Non-pigmented ciliary epithelial cell (primary cell): ENCODE results near the gene IKZF5.
A peak's percentile ranks its signal among the peaks of the same experiment; 100 is the strongest.

Experiments used
- DNase-seq: peaks from one replicate; pipeline ENCODE4 v3.0.0-alpha.2; 2010; ENCODE audit warnings: low read depth

Gene IKZF5

DNA sequence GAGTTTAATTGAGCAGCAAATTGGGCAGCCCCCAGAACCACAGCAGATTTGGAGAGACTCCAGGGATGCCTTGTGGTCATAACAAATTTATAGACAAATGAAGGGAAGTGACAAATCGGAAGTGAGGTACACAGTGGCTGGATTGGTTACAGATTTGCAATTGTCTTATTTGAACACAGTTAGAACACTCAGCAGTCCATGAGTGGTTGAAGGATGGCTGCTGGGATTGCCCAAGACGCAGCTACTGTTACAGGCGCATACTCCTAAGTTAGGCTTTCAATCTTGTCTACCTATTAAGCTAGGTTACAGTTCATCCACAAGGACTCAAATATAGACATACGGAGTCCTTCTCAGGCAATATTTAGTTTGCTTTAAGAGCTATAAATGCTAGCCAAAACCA lies 7.6 kb upstream of the IKZF5 start:
- no peak for DNase-seq

DNA sequence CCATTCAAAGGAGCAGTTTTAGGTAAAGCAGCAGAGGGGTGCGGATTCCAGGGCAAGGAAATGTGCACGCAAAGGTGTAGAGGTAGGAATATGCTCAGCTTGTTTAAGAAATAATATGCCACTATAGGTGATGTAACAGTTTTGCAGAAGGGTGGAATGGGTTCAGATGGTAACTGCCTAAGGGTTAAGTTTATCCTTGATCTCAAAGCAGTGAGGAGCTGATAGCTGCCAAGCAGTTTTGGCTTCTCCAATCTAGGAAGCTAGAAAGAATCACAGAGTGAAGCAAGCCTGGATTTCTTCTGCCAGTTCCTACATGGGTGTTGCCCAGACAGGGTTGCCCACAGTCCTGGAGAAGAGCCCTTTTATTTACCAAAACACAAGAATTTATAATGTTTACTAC lies 6.2 kb upstream of the IKZF5 start:
- no peak for DNase-seq

DNA sequence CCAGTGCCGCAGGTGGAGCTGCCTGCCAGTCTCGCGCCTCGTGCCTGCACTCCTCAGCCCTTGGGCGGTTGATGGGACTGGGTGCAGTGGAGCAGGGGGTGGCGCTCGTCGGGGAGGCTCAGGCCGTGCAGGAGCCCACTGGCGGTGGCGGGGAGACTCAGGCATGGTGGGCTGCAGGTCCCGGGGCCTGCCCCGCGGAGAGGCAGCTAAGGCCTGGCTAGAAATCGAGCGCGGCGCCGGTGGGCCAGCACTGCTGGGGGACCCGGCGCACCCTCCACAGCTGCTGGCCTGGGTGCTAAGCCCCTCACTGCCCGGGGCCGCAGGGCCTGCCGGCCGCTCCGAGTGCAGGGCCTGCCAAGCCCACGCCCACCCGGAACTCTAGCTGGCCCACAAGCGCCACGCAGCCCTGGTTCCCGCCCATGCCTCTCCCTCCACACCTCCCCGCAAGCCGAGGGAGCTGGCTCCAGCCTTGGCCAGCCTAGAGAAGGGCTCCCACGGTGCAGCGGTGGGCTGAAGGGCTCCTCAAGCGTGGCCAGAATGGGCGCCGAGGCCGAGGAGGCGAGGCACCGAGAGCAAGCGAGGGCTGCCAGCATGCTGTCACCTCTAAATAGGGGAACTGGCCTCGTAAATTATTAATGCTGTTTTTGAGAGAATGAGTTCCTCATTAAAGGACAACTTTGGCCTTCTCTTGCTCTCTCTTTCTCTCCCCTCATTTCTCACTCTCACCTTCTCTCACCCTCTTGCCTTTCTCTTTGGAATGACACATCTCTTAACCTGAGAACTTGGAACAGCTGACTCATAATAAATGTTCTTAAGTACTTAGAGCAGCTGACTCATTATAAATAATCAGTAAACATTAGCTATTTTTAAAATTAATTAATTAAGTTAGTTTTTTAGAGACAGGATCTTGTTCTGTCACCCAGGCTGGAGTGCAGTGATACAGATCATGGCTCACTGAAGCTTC lies 5.1 kb upstream of the IKZF5 start:
- DNase-seq = no peak

DNA sequence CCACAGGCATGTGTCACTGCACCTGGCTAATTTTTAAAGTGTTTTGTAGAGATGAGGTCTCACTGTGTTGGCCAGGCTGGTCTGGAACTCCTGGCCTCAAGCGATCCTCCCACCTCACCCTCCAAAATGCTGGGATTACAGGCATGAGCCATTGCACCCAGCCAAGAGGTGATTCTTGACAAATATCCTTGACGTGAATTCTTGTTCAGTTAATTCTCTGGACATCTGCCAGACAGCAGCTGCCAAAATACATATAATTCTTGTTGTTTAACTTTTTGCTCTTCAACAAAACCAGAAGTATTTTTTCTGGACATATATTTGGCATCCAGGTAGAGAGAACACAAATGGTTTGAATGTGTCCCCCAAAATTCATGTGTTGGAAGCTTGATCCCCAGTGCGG lies 3.4 kb upstream of the IKZF5 start:
- DNase-seq = no peak

DNA sequence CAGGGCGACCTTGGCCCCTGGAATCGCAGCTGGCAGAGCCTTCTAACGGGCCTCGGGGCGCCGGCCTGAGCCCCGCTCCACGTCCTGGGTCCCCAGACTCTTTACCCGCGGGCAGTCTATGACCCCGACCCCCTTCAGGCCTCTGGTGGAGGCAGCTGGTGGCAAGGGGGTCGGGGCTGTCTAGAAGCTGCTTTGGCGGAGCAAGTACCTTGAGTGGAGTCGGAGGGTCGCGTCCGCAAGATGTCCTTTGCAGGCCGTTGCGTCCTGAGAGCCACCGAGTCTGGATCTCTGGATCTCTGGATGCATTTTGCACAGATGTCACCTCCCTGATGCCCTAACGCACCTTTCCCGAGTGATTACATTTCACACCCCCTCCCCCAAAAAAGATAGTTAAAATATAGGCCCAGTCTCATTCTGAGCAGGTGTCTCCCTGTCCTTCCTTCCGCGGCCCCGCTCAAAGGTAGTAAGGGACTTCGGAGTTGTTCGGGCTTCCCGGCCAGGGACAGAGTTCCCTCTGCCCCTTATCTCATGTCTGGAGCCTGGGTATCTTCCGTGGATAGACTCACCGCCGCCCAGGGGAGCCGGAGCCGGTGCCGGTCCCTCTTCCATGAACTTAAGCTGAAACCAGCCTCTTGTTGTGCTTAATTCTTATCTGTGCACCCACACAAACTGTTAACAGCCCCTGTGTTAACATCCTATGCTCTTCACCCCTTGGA lies 668 bp upstream of the IKZF5 start:
- no peak for DNase-seq

DNA sequence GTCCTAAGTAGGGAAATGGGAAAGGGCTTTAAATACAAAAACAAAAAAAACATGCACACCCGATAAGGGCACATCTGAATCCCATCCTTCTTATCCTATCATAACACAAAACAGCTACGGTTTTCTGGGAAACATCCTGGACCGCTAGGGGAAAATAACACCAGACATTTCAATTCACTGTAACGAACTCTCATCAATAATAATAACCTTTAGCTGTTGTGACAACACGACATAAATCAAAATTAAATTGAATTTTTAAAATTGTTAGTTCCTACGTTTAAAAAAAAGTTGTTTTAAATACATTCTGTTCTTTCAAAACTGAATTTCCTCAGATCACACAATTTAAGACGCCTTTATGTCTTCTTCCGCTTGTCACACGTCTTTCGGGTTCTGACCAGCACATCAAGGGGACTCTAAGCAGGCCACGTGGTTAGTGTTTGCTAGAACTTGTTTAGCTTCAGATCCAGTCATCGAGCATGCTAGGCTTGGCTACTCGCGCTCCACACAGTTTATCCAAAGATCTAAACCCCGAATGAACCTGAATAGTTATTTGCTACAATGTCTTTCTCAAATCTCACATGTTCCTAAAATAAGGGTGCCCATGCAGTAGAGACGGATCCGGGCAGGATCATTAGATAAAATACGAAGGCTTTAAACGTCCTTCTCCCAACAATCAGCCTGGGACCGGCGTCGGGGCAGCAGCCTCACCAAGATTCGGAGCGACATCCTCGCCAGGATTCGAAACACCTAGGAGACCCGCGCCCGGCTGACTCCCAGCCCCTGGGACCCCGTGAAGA lies 839 bp downstream of the IKZF5 start:
- peak; percentile 27 for DNase-seq

DNA sequence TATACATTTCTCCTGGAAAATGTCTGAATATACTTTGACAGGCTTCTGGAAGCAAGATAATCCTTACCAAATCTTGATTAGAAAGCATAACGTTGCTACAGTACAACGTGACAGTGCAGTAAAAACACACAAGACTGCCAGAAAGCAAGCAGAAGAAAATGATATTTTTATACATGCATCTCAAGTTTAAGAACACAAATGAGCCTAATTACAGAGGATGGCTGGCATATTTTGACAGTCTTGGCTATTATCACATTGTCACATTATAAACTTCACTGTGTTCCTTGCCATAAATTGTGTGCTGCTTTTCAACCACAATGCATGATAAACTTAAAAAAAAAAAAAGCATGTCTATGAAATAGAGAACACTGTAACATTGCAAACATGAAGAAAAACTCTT lies 4.3 kb downstream of the IKZF5 start:
- DNase-seq = no peak

DNA sequence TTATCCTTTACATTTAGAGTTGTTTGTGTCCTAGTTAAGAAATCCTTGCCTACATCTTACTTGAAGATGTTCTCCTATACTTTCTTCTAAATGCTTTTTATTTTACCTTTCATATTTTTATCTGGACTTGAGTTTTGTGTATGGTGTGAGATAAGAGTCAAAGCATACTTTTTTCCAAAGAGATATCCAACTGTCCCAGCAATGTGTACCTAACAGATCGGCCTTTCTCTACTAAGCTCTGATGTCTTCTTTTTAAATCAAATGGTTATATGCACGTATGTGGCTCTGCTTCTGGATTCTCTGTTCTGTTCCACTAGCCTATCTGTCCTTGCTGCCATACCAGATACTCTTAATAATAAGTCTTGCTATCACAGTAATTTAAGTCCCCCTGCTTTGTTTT lies 7.2 kb downstream of the IKZF5 start:
- no peak for DNase-seq

DNA sequence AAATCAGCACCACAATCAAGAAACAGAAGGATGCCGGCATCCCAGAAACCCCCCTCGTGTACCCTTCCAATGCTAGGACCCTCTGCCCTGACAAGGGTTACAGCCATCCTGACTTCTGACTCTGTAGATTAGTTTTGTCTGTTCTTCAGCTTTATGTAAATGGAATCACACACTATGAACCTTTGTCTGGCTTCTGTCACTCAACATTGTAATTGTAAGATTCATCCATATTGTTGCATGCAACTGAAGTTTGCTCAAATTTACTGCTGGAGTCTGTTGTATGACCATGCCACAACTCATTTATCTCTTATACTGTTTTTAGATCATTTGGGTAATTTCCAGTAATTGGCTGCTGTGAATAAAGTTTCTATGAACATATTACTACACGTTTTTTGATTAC lies 8.4 kb downstream of the IKZF5 start:
- no peak for DNase-seq

DNA sequence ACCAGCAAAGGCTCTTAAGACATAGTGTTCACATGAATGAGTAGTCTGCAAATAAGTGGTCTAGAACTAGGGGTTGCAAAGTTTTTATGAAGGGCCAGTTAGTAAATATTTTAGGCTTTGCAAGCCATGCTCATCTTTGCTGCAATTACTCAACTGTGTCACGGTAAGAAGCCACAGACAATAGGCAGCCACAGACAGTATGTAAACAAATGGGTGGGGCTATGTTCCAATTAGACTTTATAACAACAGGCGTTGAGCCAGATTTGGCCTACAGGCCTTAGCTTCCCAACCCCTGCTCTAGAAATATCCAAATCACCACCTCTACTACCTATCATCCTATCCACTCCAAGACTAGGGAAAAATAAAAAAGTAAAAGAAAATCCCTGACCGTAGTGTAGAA lies 9.2 kb downstream of the IKZF5 start:
- DNase-seq = no peak

DNA sequence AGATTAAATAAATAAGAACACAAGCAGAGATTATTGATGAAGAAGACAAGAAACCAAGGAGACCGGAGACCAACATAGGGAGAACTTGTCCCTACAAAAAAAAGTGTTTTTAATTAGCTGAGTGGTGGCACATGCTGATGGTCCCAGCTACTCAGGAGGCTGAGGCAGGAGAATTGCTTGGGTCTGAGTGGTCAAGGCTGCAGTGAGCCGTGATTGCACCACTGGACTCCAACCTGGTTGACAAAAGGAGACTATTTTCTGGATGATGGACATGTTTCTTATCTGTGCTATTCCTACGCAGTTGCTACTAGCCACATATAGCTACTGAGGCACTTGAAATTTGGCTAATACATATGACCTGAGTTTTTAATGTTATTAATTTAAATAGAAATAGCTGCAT lies 9.7 kb downstream of the IKZF5 start:
- DNase-seq = no peak

DNA sequence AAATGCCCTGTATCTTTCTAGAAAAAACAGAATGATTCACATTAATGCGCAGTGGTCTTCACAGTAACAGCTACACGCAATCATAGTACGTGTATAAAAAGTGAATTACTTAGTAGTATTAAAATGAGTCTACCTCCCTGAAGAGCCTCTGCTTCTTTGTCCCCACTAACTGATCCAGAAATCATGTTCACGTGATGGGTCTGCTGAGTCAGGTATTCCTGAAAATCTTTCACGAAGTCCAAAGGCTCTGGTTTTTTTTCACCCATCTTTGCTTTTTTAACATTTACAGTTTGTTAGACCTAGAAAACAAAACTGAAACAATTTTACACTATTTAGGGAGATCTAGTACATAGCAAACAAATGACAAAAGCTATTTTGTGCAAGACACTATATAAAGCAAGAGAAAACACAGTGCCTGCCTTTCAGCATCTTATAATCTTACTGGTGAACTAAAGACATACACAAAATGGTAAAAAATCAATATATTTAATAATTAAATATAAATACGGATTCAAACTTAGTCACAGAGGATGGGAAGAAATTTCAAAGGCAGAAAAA lies 10.2 kb downstream of the IKZF5 start:
- no peak for DNase-seq

DNA sequence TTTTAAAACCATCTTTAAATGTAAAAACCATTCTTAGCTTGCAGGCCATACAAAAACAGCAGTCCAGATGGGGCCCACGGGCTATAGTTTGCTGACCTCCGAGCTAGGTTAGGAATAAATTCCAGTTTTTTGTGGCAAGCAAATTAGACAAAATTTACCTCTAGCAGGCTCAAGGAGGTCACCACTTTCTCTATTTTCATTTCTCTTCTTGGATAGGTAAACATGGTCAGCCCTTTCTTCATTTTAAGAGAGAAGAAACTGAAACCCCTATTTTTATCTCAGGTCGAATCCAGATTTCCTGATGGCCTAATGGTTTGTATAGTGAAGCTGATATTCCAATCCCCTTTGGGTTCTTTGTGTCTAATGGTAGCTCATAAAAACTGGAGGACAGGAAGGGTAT lies 10.7 kb downstream of the IKZF5 start:
- no peak for DNase-seq

DNA sequence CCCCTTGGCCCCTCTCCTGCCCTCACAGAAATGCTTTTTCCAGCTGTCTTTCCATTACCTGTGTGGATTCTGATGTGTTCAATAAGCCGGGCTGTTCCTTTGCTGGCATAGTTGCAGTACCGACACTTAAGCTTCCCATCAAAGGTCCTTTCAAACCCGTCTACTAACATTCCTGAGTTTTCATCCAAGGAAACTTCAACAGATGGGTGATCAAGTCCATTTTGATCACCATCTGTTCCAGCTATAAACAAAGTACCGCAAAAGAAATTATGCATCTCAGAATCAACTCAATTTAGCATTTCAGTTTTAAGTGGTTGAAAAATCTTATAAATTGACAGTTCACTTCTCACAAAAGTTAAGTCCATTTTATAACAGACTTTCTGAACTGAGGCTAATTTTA lies 12.7 kb downstream of the IKZF5 start:
- DNase-seq = no peak

DNA sequence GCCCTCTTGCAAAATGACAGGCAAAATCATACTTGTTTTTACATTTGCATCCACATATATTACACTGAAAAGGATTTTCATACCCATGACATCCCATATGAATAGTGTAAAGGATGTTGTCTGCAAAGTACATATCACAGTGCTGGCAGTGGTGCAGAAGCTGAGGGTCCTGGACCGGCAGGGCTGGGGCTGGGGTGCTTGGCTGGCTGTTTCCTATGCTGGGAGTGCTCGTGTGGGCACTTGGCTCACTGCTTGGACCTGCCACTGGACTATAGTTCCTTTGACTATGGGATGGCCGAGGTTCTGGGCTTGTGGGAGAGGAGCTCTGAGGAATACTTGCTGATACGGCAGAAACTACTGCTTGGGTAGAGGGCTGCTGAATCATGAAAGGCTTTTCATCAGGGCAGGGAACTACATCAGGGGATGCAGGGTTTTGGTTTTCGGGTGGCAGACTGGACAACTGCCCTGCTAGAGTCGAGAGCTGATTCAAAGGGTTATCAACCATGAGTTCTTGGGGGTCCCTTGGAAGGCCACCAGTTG lies 14.7 kb downstream of the IKZF5 start:
- no peak for DNase-seq

DNA sequence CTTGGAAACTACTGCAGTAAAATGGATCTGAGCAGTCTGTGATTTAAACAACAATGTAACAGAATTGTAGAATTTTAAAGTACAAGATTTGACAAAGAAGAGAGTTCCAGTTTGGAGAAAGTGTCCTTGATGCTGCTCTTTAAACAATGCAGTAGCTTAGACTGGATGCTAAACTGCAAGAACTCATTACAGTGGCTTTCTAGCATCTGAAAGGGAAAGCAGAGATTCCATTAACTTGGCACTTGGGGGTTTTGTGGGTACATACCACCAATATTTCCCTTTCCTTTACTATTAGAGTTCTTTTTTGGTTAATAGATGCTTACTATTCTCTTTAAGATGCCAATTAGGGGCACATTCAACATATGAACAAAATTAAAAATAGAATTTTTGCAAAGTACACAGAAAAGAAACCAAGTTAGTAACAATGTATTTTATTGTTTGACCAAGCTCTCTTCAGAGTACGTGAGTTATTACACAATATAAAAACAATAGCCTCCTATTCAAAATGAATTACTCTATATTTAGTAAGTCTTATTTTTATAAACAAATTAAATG lies 16.5 kb downstream of the IKZF5 start:
- DNase-seq = no peak

DNA sequence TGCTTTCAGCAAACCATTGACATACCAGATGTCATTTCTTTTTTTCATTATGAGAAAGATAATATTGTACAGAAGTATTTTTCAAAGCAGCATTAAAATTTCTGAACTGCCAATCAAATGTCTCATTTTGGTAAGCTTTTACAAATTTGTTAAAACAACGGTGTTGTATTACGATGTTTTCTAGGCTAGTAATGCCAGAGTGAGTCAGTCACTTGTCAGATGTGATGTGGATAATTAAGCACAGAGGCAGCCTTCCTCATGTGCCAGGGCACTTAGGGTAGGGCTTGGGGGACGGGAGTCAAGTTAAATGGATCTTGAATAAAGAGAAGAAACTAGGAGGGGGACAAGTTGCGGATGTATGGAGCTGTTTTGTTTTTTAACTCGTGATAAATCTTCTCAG lies 18.3 kb downstream of the IKZF5 start:
- DNase-seq = no peak

DNA sequence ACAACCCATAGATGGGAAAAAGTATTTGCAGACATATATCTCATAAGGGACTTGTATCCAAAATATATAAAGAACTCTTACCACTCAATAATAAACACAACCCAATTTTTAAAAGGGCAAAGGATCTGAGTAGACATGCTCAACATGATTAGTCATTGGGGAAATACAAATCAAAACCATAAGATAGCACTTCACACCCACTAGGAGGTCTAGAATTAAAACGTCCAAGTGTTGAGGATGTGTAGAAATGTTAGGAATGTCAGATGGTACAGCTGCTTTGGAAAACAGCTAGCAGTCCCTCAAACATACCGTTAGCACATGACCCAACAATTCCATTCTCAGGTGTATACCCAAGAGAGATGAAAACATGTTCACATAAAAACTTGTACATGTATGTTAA lies 20.1 kb downstream of the IKZF5 start:
- DNase-seq = no peak

DNA sequence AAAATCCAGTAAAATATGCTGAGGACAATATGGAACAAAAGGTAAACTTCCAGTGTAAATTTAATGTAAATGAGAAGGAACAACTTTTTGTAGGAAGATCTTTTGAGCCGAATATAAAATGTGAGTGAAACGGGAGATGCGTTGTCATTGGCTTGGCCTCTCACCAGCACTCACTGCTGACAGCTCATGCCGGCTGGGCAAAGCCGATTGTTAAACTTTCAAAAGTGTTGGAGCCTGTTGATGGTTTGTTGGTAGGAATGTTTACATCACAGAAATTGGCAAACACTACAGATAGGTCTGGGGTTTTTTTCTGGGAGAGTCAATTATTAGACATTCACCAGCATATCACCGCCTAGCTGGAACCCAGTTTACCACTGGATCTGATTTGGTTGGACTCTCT lies 22.3 kb downstream of the IKZF5 start:
- no peak for DNase-seq

DNA sequence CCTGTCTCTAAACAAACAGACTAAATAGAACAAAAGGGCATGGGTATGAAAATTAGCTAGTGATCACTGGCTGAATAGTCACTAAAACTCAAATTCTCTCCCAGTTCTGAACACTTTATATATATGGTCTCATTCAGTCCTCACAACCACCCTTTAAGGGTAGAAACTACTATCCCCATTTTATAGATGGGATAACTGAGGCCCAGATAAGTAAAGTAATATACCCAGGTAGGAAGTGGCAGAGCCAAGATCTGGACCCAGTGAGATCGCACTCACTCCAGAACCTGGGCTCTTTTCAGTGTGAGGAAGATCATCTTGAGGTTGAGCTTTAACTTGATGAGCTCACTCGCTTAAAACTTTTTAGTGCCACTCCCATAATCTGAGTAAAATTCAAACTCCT lies 23.9 kb downstream of the IKZF5 start:
- no peak for DNase-seq

DNA sequence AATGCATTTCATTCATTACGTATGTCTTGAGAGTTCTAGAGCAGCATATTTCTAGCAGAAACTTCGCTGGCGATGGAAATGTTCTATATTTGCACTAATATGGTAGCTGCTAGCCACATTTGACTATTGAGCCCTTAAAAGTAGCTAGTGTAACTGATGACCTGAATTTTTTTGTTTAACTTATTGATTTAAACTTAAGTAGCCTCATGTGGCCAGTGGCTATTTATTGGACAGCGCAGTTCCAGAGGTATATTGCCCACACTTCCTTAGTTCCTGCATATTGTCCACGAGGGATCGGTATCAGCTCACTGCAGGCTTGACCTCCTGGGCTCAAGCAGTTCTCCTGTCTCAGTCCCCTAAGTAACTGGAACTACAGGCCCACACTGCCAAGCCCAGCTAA lies 24.7 kb downstream of the IKZF5 start:
- no peak for DNase-seq

DNA sequence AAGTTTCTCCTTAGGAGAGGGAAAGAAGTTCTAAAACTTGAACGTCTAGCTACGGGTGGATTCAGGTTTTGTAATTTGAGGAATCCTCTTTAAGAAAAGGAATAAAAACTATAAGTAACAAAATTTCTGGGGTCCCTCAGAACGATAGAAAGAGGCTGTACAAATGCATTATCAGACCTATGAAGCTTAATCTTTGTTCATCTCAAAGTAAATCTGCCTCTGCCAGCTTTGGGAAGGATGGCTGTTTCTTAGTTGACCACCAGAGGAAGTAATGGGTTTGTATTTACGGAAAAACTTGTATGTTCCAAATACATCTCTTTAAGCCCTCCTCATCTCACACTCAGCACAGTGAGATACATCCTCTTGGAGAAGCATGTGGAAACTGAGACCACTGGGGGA lies 27.5 kb downstream of the IKZF5 start:
- DNase-seq = no peak
